CD14-positive monocyte (primary cell): ENCODE data around the gene HPCA. TPM values are rescaled to one million over a fixed set of nuclear protein-coding genes. Genes with fewer than 3 reads are reported as not detected.

Source experiments
- DNase-seq, 3 donors: peaks; one replicate each; pipeline ENCODE4 v3.0.0-alpha.2; 2011 to 2022
- H2AFZ ChIP-seq: 2 replicates; pipeline ENCODE4 v1.6.0; 2012; ENCODE audit warnings: mild to moderate bottlenecking, low read depth, low read length, inconsistent platforms; ENCODE audit not compliant: insufficient read depth, poor library complexity, severe bottlenecking
- H3K27ac ChIP-seq, 2 donors: 1 replicate in 1 of 2; 2 replicates in 1 of 2; pipeline ENCODE4 v1.5.1; 2012 to 2013; ENCODE audit warnings: low read length in 2 of 2, control low read depth in 1 of 2, inconsistent platforms in 1 of 2, low read depth in 1 of 2, mild to moderate bottlenecking in 1 of 2
- H3K27me3 ChIP-seq, 2 donors: one replicate each; pipeline versions ENCODE4 v1.6.0 to v1.6.1; 2011 to 2013; ENCODE audit warnings: low read length in 2 of 2; ENCODE audit not compliant: control insufficient read depth in 2 of 2, insufficient read depth in 2 of 2
- H3K36me3 ChIP-seq, 2 donors: replicated peaks in 1 of 2; 1 replicate in 1 of 2; 2 replicates in 1 of 2; pipeline versions ENCODE4 v1.5.1 to v1.6.1; 2012 to 2013; ENCODE audit warnings: low read length in 2 of 2, control low read depth in 1 of 2, inconsistent platforms in 1 of 2, mild to moderate bottlenecking in 1 of 2; ENCODE audit not compliant: insufficient read depth in 2 of 2, control insufficient read depth in 1 of 2
- H3K4me1 ChIP-seq, 2 donors: 1 replicate in 1 of 2; 2 replicates in 1 of 2; pipeline versions ENCODE4 v1.5.1 to v1.6.1; 2012 to 2013; ENCODE audit warnings: low read length in 2 of 2, control low read depth in 1 of 2, inconsistent platforms in 1 of 2, mild to moderate bottlenecking in 1 of 2, moderate library complexity in 1 of 2; ENCODE audit not compliant: insufficient read depth in 2 of 2, control insufficient read depth in 1 of 2
- H3K4me2 ChIP-seq: replicated peaks from 2 replicates; pipeline ENCODE3; 2012; ENCODE audit warnings: low read length, moderate library complexity, mild to moderate bottlenecking; ENCODE audit not compliant: poor library complexity, severe bottlenecking; ENCODE audit errors: extremely low read depth
- H3K4me3 ChIP-seq, 3 experiments: fragments of 200-600 bp in 1 of 3; sonication (generic) in 1 of 3; replicated peaks in 1 of 3; 1 replicate in 2 of 3; 2 replicates in 1 of 3; pipeline ENCODE4 v1.5.1; 2011 to 2013; ENCODE audit warnings: low read length in 3 of 3, mild to moderate bottlenecking in 3 of 3, control low read depth in 2 of 3, low read depth in 2 of 3, inconsistent platforms in 1 of 3, moderate library complexity in 1 of 3
- H3K79me2 ChIP-seq: 2 replicates; pipeline ENCODE4 v1.6.0; 2012; ENCODE audit warnings: mild to moderate bottlenecking, control low read depth, inconsistent platforms, low read length, moderate library complexity; ENCODE audit not compliant: insufficient read depth
- H3K9ac ChIP-seq: 2 replicates; pipeline ENCODE4 v1.6.0; 2017; ENCODE audit warnings: low read length, mild to moderate bottlenecking; ENCODE audit not compliant: insufficient read depth, poor library complexity, severe bottlenecking
- H3K9me3 ChIP-seq, 2 donors: replicated peaks in 1 of 2; 1 replicate in 1 of 2; 2 replicates in 1 of 2; pipeline versions ENCODE4 v1.5.1 to v1.6.1; 2012 to 2013; ENCODE audit warnings: low read length in 2 of 2, control low read depth in 1 of 2; ENCODE audit not compliant: control insufficient read depth in 1 of 2, insufficient read depth in 1 of 2
- H4K20me1 ChIP-seq: 2 replicates; pipeline ENCODE4 v1.6.0; 2012; ENCODE audit warnings: mild to moderate bottlenecking, low read length, control low read depth, moderate library complexity; ENCODE audit not compliant: insufficient read depth
- H3K27ac Mint-ChIP-seq, 7 donors: one replicate each; pipeline ENCODE4 v1.8.0; 2020; ENCODE audit warnings: mild to moderate bottlenecking in 7 of 7, mixed read lengths in 7 of 7, moderate library complexity in 6 of 7, inconsistent platforms in 2 of 7
- H3K27me3 Mint-ChIP-seq, 3 donors: one replicate each; pipeline ENCODE4 v1.8.0; 2021 to 2022; ENCODE audit warnings: low read depth in 3 of 3, mild to moderate bottlenecking in 3 of 3, mixed read lengths in 3 of 3, moderate library complexity in 3 of 3, inconsistent platforms in 1 of 3
- H3K36me3 Mint-ChIP-seq, 2 donors: one replicate each; pipeline ENCODE4 v1.8.0; 2020; ENCODE audit warnings: mixed read lengths in 2 of 2, inconsistent platforms in 1 of 2, mild to moderate bottlenecking in 1 of 2
- H3K4me1 Mint-ChIP-seq: one replicate; pipeline ENCODE4 v1.8.0; 2020; ENCODE audit warnings: mild to moderate bottlenecking, mixed read lengths
- H3K4me3 Mint-ChIP-seq, 2 donors: one replicate each; pipeline ENCODE4 v1.8.0; 2020; ENCODE audit warnings: mild to moderate bottlenecking in 2 of 2, mixed read lengths in 2 of 2, moderate library complexity in 1 of 2
- H3K9me3 Mint-ChIP-seq, 7 donors: one replicate each; pipeline ENCODE4 v1.8.0; 2020 to 2022; ENCODE audit warnings: mixed read lengths in 7 of 7, mild to moderate bottlenecking in 6 of 7, moderate library complexity in 6 of 7, inconsistent platforms in 2 of 7
- CTCF ChIP-seq: fragments of 200-600 bp; IDR thresholded peaks from one replicate; pipeline ENCODE4 v1.8.0; 2022; ENCODE audit warnings: antibody characterized with exemption, mild to moderate bottlenecking
- WGBS: methylation state at CpG from one replicate; pipeline ENCODE4 v1.1.5; 2013; ENCODE audit warnings: missing lambda C conversion rate; ENCODE audit not compliant: insufficient coverage; 5-methylcytosine and 5-hydroxymethylcytosine counted together
- intact Hi-C, 2 donors: fragments of 100-400 bp; cut with micrococcal nuclease; formaldehyde crosslinking; loops; one replicate each; pipeline versions ENCODE4 v1.15.0 to v1.15.1; 2023
- polyA plus RNA-seq, 3 donors: library from polyadenylated mRNA; depleted of rRNA in 1 of 3; unstranded in 2 of 3; stranded (reverse) in 1 of 3; fragments of 300-500 nt in 2 of 3; fragments of >200 nt in 1 of 3; fragmentation: Illumina TruSeq in 2 of 3; gene quantifications; 1 replicate in 2 of 3; 2 replicates in 1 of 3; pipeline ENCODE4 v1.2.3, GENCODE V29; 2012 to 2021

Gene HPCA
- polyA plus RNA-seq, 3 donors: not detected

- no peaks in the 10 kb centered on the region for H3K79me2 ChIP-seq
- DNase-seq: no peak
- H3K4me3 ChIP-seq: no peak overlapping the region
- peaks cover 0 to 3% (median 2%) of the 10 kb centered on the region in 7 donors for H3K9me3 Mint-ChIP-seq
- H3K4me1 Mint-ChIP-seq: no peaks in the 10 kb centered on the region
- H3K4me2 ChIP-seq: no peak overlapping the region
- H3K4me1 ChIP-seq: no peaks in the 10 kb centered on the region
- H2AFZ ChIP-seq: no peak overlapping the region
- no peaks in the 10 kb centered on the region for H3K36me3 ChIP-seq
- H3K9ac ChIP-seq: no peak overlapping the region
- H3K27ac Mint-ChIP-seq: no peak overlapping the region
- H3K27ac ChIP-seq: no peak overlapping the region
- TF ChIP-seq CTCF: no peak
- H3K27me3 ChIP-seq: peaks cover 0 to 4% of the 10 kb centered on the region in 2 donors
- H3K9me3 ChIP-seq: no peaks in the 10 kb centered on the region
- H3K36me3 Mint-ChIP-seq: no peaks in the 10 kb centered on the region
- WGBS: no CpG with 5 or more reads among the region's 5 CpGs
- H3K4me3 Mint-ChIP-seq: no peak overlapping the region
- H4K20me1 ChIP-seq: no peaks in the 10 kb centered on the region
- intact Hi-C loops: no loop called here
- H3K27me3 Mint-ChIP-seq: peaks cover 0 to 8% (median 5%) of the 10 kb centered on the region in 3 donors
Observed at GRCh38 chr1:32910319-32910718, 24.0 kb downstream of the HPCA start.

- Histone ChIP-seq H3K4me1 (no peaks in the 10 kb centered on the region), H3K9ac (no peak overlapping the region), H3K4me3 (no peak overlapping the region), H3K4me2 (no peak overlapping the region), H4K20me1 (no peaks in the 10 kb centered on the region), H3K27me3 (peaks cover 15 to 20% of the 10 kb centered on the region in 2 donors), H2AFZ (no peak overlapping the region), H3K79me2 (no peaks in the 10 kb centered on the region), H3K9me3 (no peaks in the 10 kb centered on the region), H3K36me3 (no peaks in the 10 kb centered on the region), H3K27ac (no peak overlapping the region)
- WGBS: 93% methylated on average over 3 of the region's 12 CpGs
- Mint-ChIP-seq H3K27me3 (peaks cover 17 to 43% (median 34%) of the 10 kb centered on the region in 3 donors), H3K36me3 (no peaks in the 10 kb centered on the region), H3K27ac (no peak overlapping the region), H3K9me3 (peaks cover 0 to 4% (median 0%) of the 10 kb centered on the region in 7 donors), H3K4me1 (peaks cover 4% of the 10 kb centered on the region), H3K4me3 (no peak overlapping the region)
- TF ChIP-seq CTCF: no peak
- no peak for DNase-seq
- intact Hi-C loops: no loop called here
Observed at GRCh38 chr1:32915766-32916706, 29.7 kb downstream of the HPCA start.
